ENCODE data around the gene SHH.

Gene SHH

GRCh38 chr7:155807789-155808548 lies 4.3 kb downstream of the SHH start:
- Histone ChIP-seq H3K27me3 (peaks cover 100% of the 10 kb centered on the region), H3K4me3 (peak overlapping the region; percentile 60)

GRCh38 chr7:155807065-155807671 lies 5.1 kb downstream of the SHH start:
- Histone ChIP-seq H3K4me3 (no peak overlapping the region), H3K9ac (no peak overlapping the region), H3K27me3 (peaks cover 98% of the 10 kb centered on the region), H3K4me2 (peak overlapping the region; percentile 92), H3K9me3 (peaks cover 10% of the 10 kb centered on the region; the same call in 1 of the 2 replicates), H4K20me1 (peaks cover 73% of the 10 kb centered on the region), H3K4me1 (peaks cover 56% of the 10 kb centered on the region), H3K36me3 (no peaks in the 10 kb centered on the region), H3K27ac (no peak overlapping the region)
- no peak for TF ChIP-seq Cebpa-rat (IDR thresholded peaks at IDR 0.05)

More at GRCh38 chr7:155807789-155808548, 4.3 kb downstream of the SHH start:
- no peaks in the 10 kb centered on the region for H3K36me3 ChIP-seq
- no peak overlapping the region for H3K27ac ChIP-seq
- peaks cover 62% of the 10 kb centered on the region for H3K4me1 ChIP-seq
- H3K9me3 ChIP-seq: peaks cover 9% of the 10 kb centered on the region; the same call in 1 of the 2 replicates
- H3K4me2 ChIP-seq: peak overlapping the region; percentile 92
- no peak overlapping the region for H3K9ac ChIP-seq
- TF ChIP-seq Cebpa-rat (IDR thresholded peaks at IDR 0.05): peak; percentile 95
- H4K20me1 ChIP-seq: peaks cover 81% of the 10 kb centered on the region

GRCh38 chr7:155806096-155806871 lies 6.0 kb downstream of the SHH start:
- no peak overlapping the region for H3K4me3 ChIP-seq
- H4K20me1 ChIP-seq: peaks cover 64% of the 10 kb centered on the region
- H3K4me1 ChIP-seq: peaks cover 50% of the 10 kb centered on the region
- no peak overlapping the region for H3K9ac ChIP-seq
- no peak for TF ChIP-seq Cebpa-rat (IDR thresholded peaks at IDR 0.05)
- H3K27ac ChIP-seq: no peak overlapping the region
- H3K36me3 ChIP-seq: no peaks in the 10 kb centered on the region
- H3K9me3 ChIP-seq: peaks cover 10% of the 10 kb centered on the region; the same call in 1 of the 2 replicates
- H3K27me3 ChIP-seq: peaks cover 93% of the 10 kb centered on the region
- H3K4me2 ChIP-seq: no peak overlapping the region

GRCh38 chr7:155805826-155806095 lies 6.5 kb downstream of the SHH start:
- H3K4me1 ChIP-seq: peaks cover 50% of the 10 kb centered on the region
- no peak for TF ChIP-seq Cebpa-rat (IDR thresholded peaks at IDR 0.05)

GRCh38 chr7:155804897-155805825 lies 7.1 kb downstream of the SHH start:
- peaks cover 50% of the 10 kb centered on the region for H3K4me1 ChIP-seq
- no peak for TF ChIP-seq Cebpa-rat (IDR thresholded peaks at IDR 0.05)
- H3K36me3 ChIP-seq: no peaks in the 10 kb centered on the region
- peak overlapping the region; percentile 95; the same call in 1 of the 2 replicates for H3K4me2 ChIP-seq
- H3K27me3 ChIP-seq: peaks cover 93% of the 10 kb centered on the region
- H3K4me3 ChIP-seq: no peak overlapping the region
- peaks cover 10% of the 10 kb centered on the region; the same call in 1 of the 2 replicates for H3K9me3 ChIP-seq
- no peak overlapping the region for H3K27ac ChIP-seq
- H4K20me1 ChIP-seq: peaks cover 58% of the 10 kb centered on the region
- no peak overlapping the region for H3K9ac ChIP-seq

More at GRCh38 chr7:155805826-155806095, 6.5 kb downstream of the SHH start:
- no peak overlapping the region for H3K4me2 ChIP-seq
- H4K20me1 ChIP-seq: peaks cover 62% of the 10 kb centered on the region
- peaks cover 10% of the 10 kb centered on the region; the same call in 1 of the 2 replicates for H3K9me3 ChIP-seq
- no peaks in the 10 kb centered on the region for H3K36me3 ChIP-seq
- H3K4me3 ChIP-seq: no peak overlapping the region
- H3K27me3 ChIP-seq: peaks cover 93% of the 10 kb centered on the region
- no peak overlapping the region for H3K9ac ChIP-seq
- H3K27ac ChIP-seq: no peak overlapping the region

- Histone ChIP-seq H3K4me2 (peak overlapping the region; percentile 95), H3K27me3 (peaks cover 85% of the 10 kb centered on the region)
Measured at GRCh38 chr7:155804431-155804831, 7.8 kb downstream of the SHH start.

GRCh38 chr7:155803418-155804376 lies 8.6 kb downstream of the SHH start:
- H3K4me2 ChIP-seq: peak overlapping the region; percentile 95
- no peak for TF ChIP-seq Cebpa-rat (IDR thresholded peaks at IDR 0.05)
- 0 out of 2 replicates have a peak overlapping the region, but pooled peaks have one; percentile 10 for H3K9ac ChIP-seq
- H3K4me3 ChIP-seq: peak overlapping the region; percentile 68
- H4K20me1 ChIP-seq: peaks cover 44% of the 10 kb centered on the region
- H3K27ac ChIP-seq: no peak overlapping the region
- no peaks in the 10 kb centered on the region for H3K36me3 ChIP-seq
- peaks cover 10% of the 10 kb centered on the region; the same call in 1 of the 2 replicates for H3K9me3 ChIP-seq
- H3K4me1 ChIP-seq: peaks cover 52% of the 10 kb centered on the region
- peaks cover 78% of the 10 kb centered on the region for H3K27me3 ChIP-seq

More at GRCh38 chr7:155804431-155804831, 7.8 kb downstream of the SHH start:
- Histone ChIP-seq H3K4me1 (peaks cover 52% of the 10 kb centered on the region), H3K27ac (no peak overlapping the region), H4K20me1 (peaks cover 51% of the 10 kb centered on the region), H3K9ac (no peak overlapping the region), H3K9me3 (peaks cover 10% of the 10 kb centered on the region; the same call in 1 of the 2 replicates), H3K36me3 (no peaks in the 10 kb centered on the region), H3K4me3 (peak overlapping the region; percentile 68)
- TF ChIP-seq Cebpa-rat (IDR thresholded peaks at IDR 0.05): no peak

GRCh38 chr7:155802906-155803417 lies 9.3 kb downstream of the SHH start:
- TF ChIP-seq Cebpa-rat (IDR thresholded peaks at IDR 0.05): no peak
- peak overlapping the region; percentile 68 for H3K4me3 ChIP-seq
- H3K36me3 ChIP-seq: no peaks in the 10 kb centered on the region
- peaks cover 36% of the 10 kb centered on the region for H4K20me1 ChIP-seq
- peaks cover 71% of the 10 kb centered on the region for H3K27me3 ChIP-seq
- H3K27ac ChIP-seq: no peak overlapping the region
- peaks cover 10% of the 10 kb centered on the region; the same call in 1 of the 2 replicates for H3K9me3 ChIP-seq
- peaks cover 52% of the 10 kb centered on the region for H3K4me1 ChIP-seq
- peak overlapping the region; percentile 95 for H3K4me2 ChIP-seq
- no peak overlapping the region for H3K9ac ChIP-seq

All from BLaER1 (cell line).